H1 (cell line): ENCODE measurements around the gene TLE2.

Experiments
- BCL11A ChIP-seq, 2 experiments: IDR thresholded peaks; one replicate each; pipeline ENCODE4 v1.6.1; 2011; ENCODE audit warnings: low read depth in 2 of 2, low read length in 2 of 2, mild to moderate bottlenecking in 2 of 2
- CHD2 ChIP-seq: IDR thresholded peaks from 2 replicates; pipeline ENCODE4 v1.6.1; 2012; ENCODE audit warnings: low read length, improper control_type of control experiment
- EP300 ChIP-seq, 2 experiments: IDR thresholded peaks; 1 replicate in 1 of 2; 2 replicates in 1 of 2; pipeline ENCODE4 v1.6.1; 2011 to 2012; ENCODE audit warnings: low read depth in 2 of 2, low read length in 2 of 2, mild to moderate bottlenecking in 2 of 2, borderline replicate concordance in 1 of 2, inconsistent platforms in 1 of 2, moderate library complexity in 1 of 2
- EZH2 ChIP-seq: fragments of 200-600 bp; sonication (generic); IDR thresholded peaks from 2 replicates; pipeline ENCODE4 v1.7.1; 2012; ENCODE audit warnings: low read depth, mild to moderate bottlenecking, moderate library complexity, low read length, inconsistent platforms; ENCODE audit not compliant: severe bottlenecking
- POLR2A ChIP-seq, 2 experiments: IDR thresholded peaks; 1 replicate in 1 of 2; 2 replicates in 1 of 2; pipeline ENCODE4 v1.6.1; 2011; ENCODE audit warnings: low read depth in 2 of 2, low read length in 2 of 2, mild to moderate bottlenecking in 2 of 2; ENCODE audit errors: control extremely low read depth in 1 of 2
- POLR2AphosphoS5 ChIP-seq: IDR thresholded peaks from 2 replicates; pipeline ENCODE4 v1.6.1; 2011; ENCODE audit warnings: low read depth, low read length
- RAD21 ChIP-seq, 2 experiments: IDR thresholded peaks in 1 of 2; conservative IDR thresholded peaks in 1 of 2; 2 replicates each; pipeline ENCODE4 v1.6.1; 2011; ENCODE audit warnings: low read depth in 2 of 2, low read length in 2 of 2, improper control_type of control experiment in 1 of 2, inconsistent platforms in 1 of 2, mild to moderate bottlenecking in 1 of 2, moderate library complexity in 1 of 2
- RBBP5 ChIP-seq: IDR thresholded peaks from 2 replicates; pipeline ENCODE4 v1.7.1; 2012; ENCODE audit warnings: low read depth, mild to moderate bottlenecking, inconsistent platforms, low read length, moderate library complexity, borderline replicate concordance
- SAP30 ChIP-seq: fragments of 300-600 bp; sonication (generic); IDR thresholded peaks from 2 replicates; pipeline ENCODE4 v1.7.1; 2012; ENCODE audit warnings: low read length, moderate library complexity, mild to moderate bottlenecking, inconsistent platforms; ENCODE audit not compliant: insufficient read depth, insufficient replicate concordance
- SIRT6 ChIP-seq: IDR thresholded peaks from one replicate; pipeline ENCODE4 v1.7.1; 2012; ENCODE audit warnings: low read length, inconsistent platforms
- TF ChIP-seq, protein P1 (sequence below): IDR thresholded peaks from 2 replicates; pipeline ENCODE4 v1.6.1; 2012; ENCODE audit warnings: inconsistent platforms
- TF ChIP-seq, protein P2 (sequence below): IDR thresholded peaks from 2 replicates; pipeline ENCODE4 v1.6.1; 2012; ENCODE audit warnings: low read length, inconsistent platforms
- TF ChIP-seq, protein P3 (sequence below), 3 experiments: IDR thresholded peaks; 1 replicate in 2 of 3; 2 replicates in 1 of 3; pipeline versions ENCODE4 v1.5.1 to v1.6.1; 2011; ENCODE audit warnings: low read length in 3 of 3, mild to moderate bottlenecking in 3 of 3, inconsistent platforms in 2 of 3, low read depth in 1 of 3, moderate library complexity in 1 of 3; ENCODE audit not compliant: insufficient read depth in 1 of 3; ENCODE audit errors: control extremely low read depth in 1 of 3

DNA sequence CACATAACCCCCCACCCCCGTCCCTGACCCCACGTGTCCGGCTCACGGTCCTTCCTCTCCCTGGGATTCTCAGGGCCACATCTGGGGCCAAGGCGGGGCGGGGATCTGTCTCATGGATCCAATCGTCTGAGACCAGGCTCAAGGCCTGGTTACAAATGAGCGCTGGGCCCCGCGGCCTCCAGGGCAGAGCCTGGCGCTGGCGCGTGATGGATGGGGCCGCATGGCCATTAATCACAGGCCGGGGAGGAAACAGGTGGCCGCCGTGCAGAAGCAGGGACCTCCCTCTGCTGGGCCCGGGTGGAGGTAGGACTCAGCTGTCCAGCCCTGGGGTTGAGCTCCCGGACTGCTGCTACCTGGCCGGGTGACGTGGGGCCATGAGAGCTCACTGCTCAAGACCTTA is 39.0 kb upstream of the TLE2 start:
- TF ChIP-seq RBBP5 (no peak), CHD2 (no peak), POLR2A (IDR thresholded peaks at IDR 0.05; ENCODE audit: control extremely low read depth in 1 of 2, low read depth in 2 of 2, low read length in 2 of 2) (no peak), POLR2AphosphoS5 (no peak), EZH2 (no peak), SIRT6 (no peak), SAP30 (no peak), RAD21 (IDR thresholded peaks at IDR 0.05 in 1 of 2, conservative IDR thresholded peaks at IDR 0.05 in 1 of 2; ENCODE audit: low read depth in 2 of 2, low read length in 2 of 2) (no peak), BCL11A (IDR thresholded peaks at IDR 0.05; ENCODE audit: low read depth in 2 of 2, low read length in 2 of 2) (no peak), EP300 (IDR thresholded peaks at IDR 0.05; ENCODE audit: borderline replicate concordance in 1 of 2, low read depth in 2 of 2, low read length in 2 of 2) (no peak)
- TF ChIP-seq, protein P1, sequence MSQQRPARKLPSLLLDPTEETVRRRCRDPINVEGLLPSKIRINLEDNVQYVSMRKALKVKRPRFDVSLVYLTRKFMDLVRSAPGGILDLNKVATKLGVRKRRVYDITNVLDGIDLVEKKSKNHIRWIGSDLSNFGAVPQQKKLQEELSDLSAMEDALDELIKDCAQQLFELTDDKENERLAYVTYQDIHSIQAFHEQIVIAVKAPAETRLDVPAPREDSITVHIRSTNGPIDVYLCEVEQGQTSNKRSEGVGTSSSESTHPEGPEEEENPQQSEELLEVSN = no peak
- TF ChIP-seq, protein P2, sequence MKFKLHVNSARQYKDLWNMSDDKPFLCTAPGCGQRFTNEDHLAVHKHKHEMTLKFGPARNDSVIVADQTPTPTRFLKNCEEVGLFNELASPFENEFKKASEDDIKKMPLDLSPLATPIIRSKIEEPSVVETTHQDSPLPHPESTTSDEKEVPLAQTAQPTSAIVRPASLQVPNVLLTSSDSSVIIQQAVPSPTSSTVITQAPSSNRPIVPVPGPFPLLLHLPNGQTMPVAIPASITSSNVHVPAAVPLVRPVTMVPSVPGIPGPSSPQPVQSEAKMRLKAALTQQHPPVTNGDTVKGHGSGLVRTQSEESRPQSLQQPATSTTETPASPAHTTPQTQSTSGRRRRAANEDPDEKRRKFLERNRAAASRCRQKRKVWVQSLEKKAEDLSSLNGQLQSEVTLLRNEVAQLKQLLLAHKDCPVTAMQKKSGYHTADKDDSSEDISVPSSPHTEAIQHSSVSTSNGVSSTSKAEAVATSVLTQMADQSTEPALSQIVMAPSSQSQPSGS = no peak
- TF ChIP-seq, protein P3, sequence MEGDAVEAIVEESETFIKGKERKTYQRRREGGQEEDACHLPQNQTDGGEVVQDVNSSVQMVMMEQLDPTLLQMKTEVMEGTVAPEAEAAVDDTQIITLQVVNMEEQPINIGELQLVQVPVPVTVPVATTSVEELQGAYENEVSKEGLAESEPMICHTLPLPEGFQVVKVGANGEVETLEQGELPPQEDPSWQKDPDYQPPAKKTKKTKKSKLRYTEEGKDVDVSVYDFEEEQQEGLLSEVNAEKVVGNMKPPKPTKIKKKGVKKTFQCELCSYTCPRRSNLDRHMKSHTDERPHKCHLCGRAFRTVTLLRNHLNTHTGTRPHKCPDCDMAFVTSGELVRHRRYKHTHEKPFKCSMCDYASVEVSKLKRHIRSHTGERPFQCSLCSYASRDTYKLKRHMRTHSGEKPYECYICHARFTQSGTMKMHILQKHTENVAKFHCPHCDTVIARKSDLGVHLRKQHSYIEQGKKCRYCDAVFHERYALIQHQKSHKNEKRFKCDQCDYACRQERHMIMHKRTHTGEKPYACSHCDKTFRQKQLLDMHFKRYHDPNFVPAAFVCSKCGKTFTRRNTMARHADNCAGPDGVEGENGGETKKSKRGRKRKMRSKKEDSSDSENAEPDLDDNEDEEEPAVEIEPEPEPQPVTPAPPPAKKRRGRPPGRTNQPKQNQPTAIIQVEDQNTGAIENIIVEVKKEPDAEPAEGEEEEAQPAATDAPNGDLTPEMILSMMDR (IDR thresholded peaks at IDR 0.05; ENCODE audit: control extremely low read depth in 1 of 3, insufficient read depth in 1 of 3, low read depth in 1 of 3, low read length in 3 of 3) = no peak
